ENCODE results near the gene RGPD8.
A peak's percentile ranks its signal among the peaks of the same experiment; 100 is the strongest.
"Not testable (repeated sequence)": the region's sequence is repeated elsewhere in the genome, so short reads cannot be mapped to it uniquely, and the experiment has no call there.

Gene RGPD8

DNA sequence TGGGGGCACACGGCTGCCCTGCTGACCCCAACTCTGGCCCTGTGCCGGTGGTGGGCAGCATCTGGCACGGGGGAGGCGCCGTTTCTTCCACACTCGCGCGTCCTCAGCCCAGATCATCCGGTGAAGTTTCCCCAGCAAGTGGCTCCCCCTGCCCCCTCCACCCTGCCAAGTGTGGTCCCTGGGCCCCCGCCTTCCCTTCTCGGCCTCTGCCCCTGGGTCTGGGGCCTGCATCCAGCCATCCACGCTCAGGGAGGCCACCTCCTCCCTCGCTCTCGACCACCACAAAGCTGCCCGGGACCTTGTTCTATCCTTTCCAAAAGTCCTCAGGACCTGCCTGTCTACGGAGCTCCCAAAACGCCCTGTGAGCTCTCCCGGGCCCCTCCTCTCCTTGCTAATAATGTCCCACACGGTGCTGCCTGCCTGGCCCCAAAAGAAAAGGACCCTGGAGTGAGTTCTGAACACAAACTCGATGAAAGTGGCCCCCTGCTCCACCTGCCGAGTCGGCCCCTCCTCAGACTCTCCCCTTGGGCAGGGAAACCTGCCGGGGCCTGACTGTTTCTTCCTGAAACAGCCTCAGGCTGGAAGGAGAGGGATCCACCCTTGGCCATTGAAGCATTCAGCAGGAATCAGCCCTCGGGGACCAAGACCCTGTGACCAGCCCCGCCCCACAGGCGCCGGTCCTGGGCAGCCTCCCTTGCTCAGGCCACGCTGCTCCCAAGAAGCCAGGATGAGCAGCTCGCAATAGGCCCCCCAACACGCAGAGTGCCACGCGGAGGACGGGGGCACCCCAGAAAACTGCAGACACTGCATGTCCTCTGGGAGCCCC lies 1.7 kb upstream of the RGPD8 start:
- DNase-seq, result not testable (repeated sequence)

DNA sequence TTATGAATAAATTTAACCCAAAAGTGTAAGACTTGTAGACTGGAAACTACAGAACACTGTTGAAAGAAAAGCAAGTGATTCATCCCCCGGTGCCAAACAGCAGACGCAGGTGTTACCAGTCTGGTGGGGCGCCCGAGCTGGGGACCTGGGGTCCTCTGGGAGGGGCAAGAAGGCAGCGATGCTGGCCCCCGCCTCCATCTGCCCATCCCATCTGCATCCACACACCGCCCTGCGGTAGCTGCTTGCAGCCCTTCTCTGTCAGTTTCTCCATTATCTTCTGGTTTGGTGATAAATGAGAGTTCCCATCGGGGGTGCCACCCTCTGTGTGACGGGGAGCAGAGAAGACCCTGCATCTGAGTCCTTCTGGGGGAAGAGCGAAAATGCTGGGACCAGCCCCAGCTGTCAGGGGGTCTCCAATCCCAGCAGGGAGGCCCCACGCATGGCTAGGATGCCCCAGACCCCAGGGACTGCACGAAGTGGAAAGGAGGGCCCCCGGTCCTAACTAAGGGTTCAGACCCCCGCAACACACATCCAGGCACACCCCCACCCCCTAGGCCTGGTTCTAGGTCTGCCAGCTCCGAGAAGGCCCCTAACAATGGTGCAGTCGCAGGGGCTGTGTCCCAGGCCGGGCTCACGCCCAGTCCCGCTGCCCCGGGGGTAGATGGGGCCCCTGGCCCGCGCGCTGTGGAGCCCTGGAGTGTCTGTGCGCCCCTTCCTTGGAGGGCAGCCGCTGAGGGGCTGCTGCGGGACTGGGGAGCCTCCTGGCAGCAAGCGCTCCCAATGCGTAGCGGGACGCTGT lies 686 bp upstream of the RGPD8 start:
- no peak for DNase-seq

DNA sequence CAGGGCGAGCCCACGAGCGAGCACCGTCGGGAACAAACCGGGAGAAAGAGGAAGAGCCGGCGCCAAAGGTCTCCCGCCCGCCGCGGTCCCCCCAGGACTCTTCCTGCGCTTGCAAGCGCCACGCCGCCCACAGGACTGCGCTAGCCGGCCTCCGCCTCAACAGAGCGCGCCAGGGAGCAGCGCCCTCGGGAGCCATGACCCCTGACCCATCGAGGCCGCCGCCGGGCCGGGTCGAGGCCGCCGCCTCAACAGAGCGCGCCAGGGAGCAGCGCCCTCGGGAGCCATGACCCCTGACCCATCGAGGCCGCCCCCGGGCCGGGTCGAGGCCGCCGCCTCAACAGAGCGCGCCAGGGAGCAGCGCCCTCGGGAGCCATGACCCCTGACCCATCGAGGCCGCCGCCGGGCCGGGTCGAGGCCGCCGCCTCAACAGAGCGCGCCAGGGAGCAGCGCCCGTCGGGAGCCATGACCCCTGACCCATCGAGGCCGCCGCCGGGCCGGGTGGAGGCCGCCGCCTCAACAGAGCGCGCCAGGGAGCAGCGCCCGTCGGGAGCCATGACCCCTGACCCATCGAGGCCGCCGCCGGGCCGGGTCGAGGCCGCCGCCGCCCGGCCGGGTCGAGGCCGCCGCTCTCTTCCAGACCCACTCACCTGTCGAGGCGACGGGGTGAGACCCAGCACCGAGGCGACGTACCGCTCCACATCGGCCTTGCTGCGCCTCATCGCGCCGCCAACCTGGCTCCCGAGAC lies 538 bp downstream of the RGPD8 start:
- peak; percentile 48 for DNase-seq

DNA sequence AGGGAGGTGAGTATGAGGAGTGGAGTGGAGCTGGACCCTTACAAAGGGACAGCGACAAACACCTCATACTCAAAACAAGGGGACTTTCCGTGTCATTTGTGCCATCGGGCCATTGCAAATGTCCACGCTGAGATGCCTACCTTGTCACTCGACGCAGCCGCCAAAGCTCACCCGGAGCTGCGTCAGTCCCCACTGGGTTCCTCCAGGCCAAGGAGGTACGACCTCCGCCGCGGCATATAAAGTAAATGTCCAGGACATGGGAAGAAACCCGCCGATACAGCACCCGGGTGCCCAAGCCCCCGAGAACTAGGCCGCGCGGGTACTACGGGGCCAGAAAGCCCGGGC lies 1.1 kb downstream of the RGPD8 start:
- DNase-seq, result peak; percentile 28

DNA sequence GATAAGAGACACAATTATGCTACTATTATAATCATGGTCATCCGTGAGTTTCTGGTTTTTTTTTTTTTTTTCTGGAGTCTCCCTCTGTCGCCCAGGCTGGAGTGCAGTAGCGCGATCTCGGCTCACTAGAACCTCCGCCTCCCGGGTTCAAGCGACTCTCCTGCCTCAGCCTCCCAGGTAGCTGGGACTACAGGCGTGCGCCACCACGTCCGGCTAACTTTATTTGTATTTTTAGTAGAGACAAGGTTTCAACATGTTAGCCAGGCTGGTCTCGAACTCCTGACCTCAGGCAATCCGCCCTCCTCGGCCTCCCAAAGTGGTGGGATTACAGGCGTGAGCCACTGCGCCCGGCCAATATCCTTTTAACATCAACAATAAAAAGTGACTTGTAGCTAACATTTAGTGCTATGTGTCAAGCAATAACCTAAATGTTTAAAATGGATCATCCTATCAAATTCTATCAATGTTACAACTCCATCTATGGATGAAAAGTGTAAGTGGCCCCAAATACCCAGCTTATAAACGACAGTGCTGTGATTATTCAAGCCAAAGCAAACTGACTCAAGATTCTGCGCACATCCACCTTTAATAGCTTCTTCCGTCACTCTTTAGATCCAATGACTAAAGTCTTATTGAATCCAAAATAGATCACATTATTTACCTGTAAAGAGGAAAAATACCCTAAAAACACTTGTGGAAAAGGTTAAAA lies 1.7 kb downstream of the RGPD8 start:
- not testable (repeated sequence) for DNase-seq

DNA sequence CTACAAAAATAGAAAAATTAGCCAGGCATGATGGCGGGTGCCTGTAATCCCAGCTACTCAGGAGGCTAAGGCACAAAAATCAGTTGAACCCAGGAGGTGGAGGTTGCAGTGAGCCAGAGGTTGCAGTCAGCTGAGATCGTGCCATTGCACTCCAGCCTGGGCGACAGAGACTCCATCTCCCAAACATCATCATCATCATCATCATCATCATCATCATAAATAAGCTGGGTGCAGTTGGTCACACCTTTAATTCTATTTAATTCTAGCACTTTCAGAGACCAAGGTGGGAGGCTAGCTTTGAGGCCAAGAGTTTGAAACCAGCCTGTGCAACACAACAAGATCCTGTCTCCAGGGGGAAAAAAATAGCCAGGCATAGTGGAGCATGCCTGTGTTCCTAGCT lies 8.9 kb downstream of the RGPD8 start:
- not testable (repeated sequence) for DNase-seq

DNA sequence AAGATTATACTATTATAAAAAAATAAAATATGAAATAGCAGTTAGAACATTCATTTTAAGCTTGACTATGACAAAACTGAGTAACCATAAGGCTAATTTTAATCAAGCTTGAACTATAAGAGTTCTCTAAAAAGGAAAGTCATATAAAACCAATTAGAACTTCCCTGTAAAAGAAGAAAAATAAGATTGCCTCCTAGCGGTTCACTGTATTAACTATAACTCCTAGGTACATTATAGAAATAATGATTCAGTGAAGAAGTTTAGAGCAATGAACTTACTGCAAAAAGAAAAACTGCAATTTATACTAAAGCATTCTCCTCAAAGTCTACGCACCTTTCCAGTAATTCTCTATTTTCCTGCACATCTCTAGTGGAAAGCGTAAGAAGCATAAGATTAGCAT lies 16.6 kb downstream of the RGPD8 start:
- DNase-seq, result not testable (repeated sequence)

DNA sequence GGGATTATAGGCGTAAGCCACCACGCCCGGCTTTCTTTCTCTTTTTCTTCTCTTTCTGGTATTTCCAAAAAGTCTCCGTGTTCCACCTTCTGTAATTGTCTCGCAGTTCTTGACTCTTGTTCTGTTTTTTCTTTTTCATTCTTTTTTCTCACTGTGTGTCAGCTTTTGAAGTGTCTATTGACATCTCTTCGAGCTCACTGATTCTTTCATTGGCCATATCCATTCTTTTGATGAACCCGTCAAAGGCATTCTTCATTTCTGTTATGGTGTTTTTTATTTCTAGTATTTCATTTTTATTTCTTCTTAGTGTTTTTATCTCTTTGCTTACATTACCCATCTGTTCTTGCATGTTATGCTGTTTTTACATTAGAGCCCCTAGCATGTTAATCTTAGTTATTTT lies 73.4 kb downstream of the RGPD8 start:
- not testable (repeated sequence) for DNase-seq

DNA sequence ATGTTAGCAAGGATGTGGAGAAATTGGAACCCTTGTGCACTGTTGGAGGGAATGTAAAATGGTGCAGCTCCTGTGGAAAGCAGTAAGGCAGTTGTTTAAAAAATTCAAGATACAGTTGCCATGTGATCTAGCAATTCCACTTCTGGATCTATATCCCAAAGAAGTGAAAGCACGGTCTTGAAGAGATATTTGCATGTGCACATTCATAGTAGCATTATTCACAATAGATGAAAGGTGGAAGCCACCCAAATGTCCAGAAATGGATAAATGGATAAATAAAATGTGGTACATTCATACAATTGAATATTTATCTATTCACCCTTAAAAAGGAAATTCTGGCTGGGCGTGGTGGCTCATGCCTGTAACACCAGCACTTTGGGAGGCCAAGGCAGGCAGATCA lies 79.1 kb downstream of the RGPD8 start:
- not testable (repeated sequence) for DNase-seq

DNA sequence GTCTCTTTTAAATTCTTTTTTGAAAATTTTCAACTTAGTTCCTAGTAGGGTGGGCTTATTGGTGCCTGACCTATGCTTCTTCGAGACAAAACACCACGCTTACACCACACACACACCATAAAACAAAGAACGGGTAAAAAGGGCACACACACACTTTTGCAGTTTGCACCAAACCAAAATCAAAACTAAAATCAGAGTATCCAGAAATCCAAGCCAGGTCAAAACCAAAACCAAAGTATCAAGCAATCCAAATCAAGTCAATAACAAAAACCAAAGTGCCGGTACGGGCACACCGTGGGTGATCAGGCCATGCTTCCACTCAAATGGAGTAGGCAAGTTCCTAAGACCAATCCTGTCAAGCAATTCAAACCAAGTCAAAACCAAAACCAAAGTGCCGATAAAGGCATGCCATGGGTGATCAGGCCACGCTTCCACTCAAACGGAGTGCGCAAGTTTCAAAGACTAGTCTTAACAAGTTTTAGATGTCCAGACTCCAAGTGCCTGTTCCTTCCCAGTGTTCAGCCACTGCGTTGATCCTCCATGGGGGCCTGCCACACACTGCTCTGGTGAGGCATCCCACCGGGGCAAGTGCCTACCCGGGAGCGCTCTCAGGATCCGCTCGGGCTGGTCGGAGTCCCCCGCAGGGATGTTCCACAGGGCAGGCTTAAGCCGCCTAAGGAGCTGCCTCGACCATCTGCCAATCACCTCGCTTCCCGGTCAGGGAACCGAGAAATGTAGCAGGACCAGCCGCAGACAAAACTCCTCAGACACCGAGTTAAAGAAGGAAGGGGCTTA lies 80.4 kb downstream of the RGPD8 start:
- DNase-seq, result not testable (repeated sequence)

DNA sequence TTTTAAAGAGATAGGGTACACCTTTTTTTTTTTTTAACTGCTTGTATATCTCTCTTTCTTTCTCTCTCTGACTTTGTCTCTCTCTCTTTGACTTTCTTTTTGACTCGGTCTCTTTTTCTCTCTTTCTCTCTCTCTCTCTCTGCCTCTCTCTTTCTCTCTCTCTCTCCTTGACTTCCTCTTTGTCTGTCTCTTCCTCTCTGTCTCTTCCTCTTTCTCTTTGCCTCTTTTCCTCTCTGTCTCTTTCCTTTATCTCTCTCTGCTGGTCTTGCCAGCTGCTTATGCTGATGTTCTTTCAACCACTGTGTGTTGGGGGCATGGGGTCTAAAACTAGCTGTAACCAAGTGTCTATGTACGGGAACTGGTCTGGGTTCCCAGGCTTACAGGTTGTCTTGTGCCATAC lies 81.2 kb downstream of the RGPD8 start:
- not testable (repeated sequence) for DNase-seq

DNA sequence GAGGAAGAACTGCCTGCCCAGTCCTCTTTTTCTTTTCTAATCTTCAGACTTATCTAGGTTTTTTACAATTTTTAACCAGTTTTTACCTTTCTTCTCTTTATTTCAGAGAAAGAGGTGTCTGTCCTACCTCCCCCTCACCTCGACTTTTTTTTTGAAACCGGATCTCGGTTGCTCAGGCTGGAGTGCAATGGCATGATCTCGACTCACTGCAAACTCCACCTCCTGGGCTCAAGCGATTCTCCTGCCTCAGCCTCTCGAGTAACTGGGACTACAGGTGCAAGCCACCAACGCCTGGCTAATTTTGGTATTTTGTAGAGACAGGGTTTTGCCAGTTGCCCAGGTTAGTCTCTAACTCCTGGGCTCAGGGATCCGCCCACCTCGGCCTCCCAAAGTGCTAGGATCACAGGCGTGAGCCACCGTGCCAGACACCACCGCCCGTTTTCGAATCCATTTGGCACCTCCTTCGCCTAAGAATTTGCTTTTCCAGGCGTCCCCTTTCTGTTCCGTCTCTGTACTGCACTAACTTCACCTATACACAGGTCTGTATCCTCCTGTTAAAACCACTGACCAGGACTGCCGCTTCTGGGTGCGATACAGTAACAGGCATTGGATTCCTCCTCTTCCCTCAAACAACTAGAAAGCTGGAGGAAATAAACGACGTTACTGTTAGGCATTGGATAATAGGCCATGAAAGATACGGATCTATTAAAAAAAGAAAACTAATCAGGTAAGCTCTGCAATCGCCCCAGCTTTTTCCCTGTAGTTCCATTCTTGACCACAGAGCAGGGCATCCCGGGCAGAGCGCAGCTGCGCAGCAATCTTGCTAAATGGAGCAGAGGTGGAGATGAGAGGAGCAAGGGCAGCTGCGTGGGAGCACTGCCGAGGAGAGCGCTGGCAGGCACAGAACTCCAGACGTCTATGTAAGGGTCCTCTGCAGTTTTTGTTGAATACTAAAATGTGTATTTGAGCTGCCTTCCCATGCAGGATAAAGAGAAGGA lies 88.1 kb downstream of the RGPD8 start:
- no peak for DNase-seq

DNA sequence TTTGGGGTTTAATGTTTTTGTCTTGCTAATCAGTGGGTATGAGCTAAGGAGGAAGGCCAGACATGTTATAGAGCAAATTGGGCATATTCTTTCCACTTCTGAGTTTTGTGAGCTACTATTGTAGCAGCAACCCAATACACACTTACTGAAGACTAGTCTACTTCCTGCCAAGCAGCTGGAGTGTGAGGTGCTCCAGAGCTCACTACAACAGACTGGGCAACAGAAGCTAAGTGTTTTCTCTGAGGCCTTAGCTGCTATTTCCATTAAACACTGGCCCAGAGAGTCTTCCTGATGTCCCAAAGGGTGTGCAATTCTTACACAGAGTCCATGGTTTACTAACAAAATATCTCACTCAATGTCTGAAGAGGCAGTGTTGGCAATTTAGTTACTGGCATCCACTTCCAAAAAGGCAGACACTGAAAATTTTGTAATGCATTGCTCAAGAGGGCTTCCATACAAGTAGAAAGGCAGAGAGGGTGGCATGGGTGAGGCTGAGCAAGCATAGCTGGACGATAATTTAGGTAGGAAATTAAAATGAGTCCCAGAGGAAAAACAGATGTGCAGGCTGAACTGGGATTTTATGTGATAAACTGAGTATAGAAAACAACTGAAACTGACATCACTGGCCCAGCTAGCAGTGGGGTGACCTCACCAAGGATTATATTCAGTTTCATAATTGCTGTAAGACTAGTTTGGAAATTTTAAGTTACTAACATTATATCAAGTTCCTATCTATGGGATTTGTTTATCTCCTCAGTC lies 89.4 kb downstream of the RGPD8 start:
- no peak for DNase-seq

DNA sequence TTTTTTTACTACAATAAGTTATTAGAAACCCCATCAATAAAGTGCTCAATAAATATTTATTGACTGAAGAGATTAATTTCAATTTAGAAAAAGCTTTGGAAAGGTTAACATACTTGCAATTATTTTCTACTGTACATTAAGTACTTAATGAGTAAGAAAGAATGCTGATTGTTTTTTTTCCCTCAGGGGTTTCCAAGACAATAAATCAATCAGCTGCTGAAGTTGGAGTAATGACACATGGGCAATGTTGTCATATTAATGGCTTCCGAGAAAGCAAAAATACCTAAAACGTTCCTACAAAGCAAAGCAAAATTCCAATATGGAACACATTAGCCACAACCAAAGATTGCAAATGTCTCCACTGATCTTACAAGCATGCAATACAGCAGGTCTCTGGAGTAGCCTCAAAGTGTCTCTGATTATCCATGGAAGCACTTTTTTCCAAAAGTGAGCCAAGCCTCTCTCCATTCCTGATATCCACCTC lies 91.3 kb downstream of the RGPD8 start:
- no peak for DNase-seq

DNA sequence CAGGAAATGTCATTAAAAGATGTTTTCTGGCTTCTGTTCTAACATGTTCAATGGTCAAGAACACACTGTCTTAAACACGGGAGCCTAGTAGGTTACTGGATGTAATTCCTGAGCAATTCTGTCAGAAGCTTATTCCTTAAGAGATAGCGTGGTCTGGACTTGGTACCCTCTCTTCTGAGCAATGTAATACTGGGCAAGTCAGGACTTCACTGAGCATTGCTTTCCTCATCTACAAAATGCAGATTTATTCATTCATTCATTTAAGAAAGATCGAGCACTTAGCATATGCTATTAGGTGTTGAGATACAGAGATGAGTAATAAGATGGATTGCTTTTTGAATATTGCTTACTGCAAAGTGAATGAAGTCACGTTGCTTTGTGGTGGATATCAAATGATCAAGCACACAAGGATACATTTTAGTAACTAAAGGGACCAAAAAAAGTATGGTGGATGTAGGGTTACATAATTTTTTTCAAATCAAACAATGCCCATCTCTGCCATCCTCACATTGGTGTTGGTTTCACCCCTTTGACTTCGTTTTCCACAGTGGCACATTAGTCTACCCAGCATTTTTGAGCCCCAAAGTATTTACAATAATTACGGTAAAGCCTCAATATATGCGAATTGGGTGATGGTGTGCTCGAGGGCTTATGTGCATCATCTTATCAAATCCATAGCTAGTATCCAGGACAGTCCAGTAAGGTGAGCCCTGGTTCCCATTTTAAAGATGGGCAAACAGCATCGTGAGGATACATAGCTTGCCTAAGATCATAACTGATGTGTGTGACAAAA lies 92.8 kb downstream of the RGPD8 start:
- no peak for DNase-seq

DNA sequence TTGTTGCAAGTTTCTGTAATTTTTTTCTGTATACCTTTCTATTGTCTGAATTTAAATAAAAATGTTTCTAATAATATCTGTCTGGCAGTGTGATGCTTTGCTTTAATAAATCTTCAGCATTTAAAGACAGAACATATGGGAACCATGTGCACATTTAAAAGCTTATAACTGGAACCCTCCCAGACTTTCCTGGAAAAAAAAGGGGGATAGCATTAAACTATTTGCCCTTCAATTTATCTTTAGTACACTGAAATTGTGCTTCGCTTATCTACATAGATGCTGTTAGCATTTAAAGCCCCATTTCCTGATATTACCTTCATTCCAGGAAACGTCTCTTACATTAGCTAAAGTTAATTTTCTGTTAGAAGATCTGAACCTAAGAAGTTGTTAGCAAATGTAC lies 93.5 kb downstream of the RGPD8 start:
- DNase-seq, result no peak

DNA sequence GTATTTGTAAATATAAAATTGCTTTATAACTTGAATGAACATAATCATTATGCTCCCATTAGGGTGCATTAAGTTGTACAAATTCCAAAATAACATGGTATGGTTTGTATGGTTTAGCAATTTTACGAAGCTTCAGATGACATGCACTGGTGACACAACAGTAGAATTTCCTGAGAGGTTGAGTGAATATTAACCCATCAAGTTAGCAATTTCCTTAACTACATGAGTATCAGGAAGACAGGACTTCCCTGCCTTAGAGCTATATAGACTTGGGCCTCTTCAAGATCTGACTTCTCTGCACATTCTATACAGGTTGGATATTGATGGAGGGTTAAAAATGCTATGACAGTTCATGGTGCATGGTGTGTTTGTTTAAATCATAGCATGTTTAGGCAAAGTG lies 97.8 kb downstream of the RGPD8 start:
- no peak for DNase-seq

DNA sequence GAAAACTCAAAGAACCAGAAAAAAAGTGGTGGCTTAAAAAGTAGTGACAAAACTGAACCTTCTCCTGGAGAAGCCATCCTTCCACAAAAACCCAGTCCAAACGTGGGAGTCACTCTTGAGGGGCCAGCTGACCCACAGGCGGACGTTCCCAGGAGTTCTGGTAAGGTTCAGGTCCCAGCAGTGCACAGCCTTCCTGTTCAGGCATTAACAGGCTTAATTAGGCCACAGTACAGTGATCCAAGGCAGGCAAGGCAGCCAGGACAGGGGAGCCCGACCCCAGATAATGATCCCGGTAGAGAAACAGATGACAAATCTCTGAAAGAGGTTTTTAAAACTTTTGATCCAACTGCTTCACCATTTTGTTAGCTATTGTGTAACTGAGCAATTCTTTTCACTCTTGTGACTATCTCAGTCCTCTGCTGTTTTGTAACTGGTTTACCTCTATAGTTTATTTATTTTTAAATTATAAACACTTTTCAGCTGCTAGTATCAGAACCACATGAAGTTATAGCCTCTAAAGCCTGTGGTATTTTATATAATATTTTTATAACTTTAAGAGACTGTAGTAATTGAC lies 101.2 kb downstream of the RGPD8 start:
- no peak for DNase-seq

DNA sequence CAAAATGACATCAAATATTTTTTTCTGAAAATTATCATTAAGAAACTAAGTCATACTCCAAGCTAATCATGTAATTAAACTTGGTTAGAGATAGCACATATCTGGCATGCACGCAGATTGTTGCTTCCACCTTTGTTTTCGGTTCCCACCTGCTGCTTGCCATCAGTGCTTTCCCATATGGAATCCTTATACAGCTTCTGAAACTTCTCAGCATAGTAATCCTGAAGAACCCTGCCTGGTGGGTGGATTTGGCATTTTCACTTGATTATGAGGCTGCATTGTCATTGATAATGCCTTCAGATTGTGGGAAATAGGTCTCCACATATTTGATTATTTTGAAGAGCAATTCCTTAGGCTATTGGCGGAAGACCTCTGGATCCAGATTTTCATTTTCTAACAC lies 110.5 kb downstream of the RGPD8 start:
- DNase-seq, result no peak
